Hepatocyte (in vitro differentiated cells): ENCODE results near the gene H2AZ1.

Experiments
- CTCF ChIP-seq: fragments of 200-600 bp; sonication (generic); IDR thresholded peaks from 2 replicates; pipeline ENCODE4 v1.5.1; 2016; ENCODE audit warnings: antibody characterized with exemption, mild to moderate bottlenecking; ENCODE audit not compliant: poor library complexity
- EZH2 ChIP-seq: fragments of 200-600 bp; sonication (generic); IDR thresholded peaks from 2 replicates; pipeline ENCODE4 v1.6.1; 2016; ENCODE audit warnings: antibody characterized with exemption, mild to moderate bottlenecking, borderline replicate concordance
- EZH2phosphoT487 ChIP-seq: fragments of 200-600 bp; sonication (generic); IDR thresholded peaks from one replicate; pipeline ENCODE4 v1.6.1; 2018; ENCODE audit warnings: antibody characterized with exemption, mild to moderate bottlenecking, low read depth, moderate library complexity; ENCODE audit not compliant: unreplicated experiment, severe bottlenecking

DNA sequence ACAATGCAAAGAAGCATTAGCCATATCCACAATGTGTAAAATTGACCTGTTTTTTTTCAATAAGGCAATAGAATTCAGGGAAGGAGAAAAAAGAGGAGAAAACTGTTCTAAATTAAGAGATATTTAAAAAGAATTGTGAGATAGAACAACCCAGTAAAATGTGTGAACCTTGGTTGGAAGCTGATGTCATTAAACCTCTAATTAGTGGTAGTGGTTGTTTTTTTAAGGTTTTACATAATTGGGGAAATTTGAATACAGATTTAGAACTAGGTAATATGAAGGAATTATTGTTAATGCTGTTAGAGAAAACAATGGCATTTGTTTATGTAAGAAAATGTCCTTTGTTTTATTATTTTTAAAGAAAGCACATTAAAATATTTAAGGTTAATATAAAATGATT, 15.1 kb upstream of the H2AZ1 start:
- TF ChIP-seq CTCF (no peak), EZH2 (no peak), EZH2phosphoT487 (no peak)
